ENCODE measurements around the gene ESYT1.

Gene ESYT1

GRCh38 chr12:56082967-56083366 is 45.1 kb upstream of the ESYT1 start:
- Histone ChIP-seq H3K9me3 (ENCODE audit: severe bottlenecking) (no peaks in the 10 kb centered on the region), H3K4me3 (ENCODE audit: severe bottlenecking) (no peak overlapping the region), H3K36me3 (ENCODE audit: low read depth) (peaks cover 5% of the 10 kb centered on the region; the same call in 1 of the 2 replicates), H3K27ac (ENCODE audit: poor library complexity, severe bottlenecking) (no peak overlapping the region), H3K27me3 (ENCODE audit: insufficient read depth, poor library complexity, severe bottlenecking) (no peaks in the 10 kb centered on the region), H3K4me1 (ENCODE audit: insufficient read depth, poor library complexity, severe bottlenecking) (peaks cover 4% of the 10 kb centered on the region)
- DNase-seq (ENCODE audit: low spot score) (no peak), ATAC-seq (ENCODE audit: low read depth) (no peak)
- TF ChIP-seq CTCF (IDR thresholded peaks at IDR 0.05; ENCODE audit: poor library complexity, severe bottlenecking): no peak

- H3K27ac ChIP-seq (ENCODE audit: poor library complexity, severe bottlenecking): no peak overlapping the region
- ATAC-seq (ENCODE audit: low read depth): no peak
- DNase-seq (ENCODE audit: low spot score): no peak
These were observed 43.0 kb upstream of the ESYT1 start for GRCh38 chr12:56084958-56085543.

GRCh38 chr12:56086096-56086495 is 42.0 kb upstream of the ESYT1 start:
- H3K36me3 ChIP-seq (ENCODE audit: low read depth): peaks cover 5% of the 10 kb centered on the region; the same call in 1 of the 2 replicates
- no peak for DNase-seq (ENCODE audit: low spot score)

More at GRCh38 chr12:56084958-56085543, 43.0 kb upstream of the ESYT1 start:
- Histone ChIP-seq H3K9me3 (ENCODE audit: severe bottlenecking) (no peaks in the 10 kb centered on the region), H3K27me3 (ENCODE audit: insufficient read depth, poor library complexity, severe bottlenecking) (no peaks in the 10 kb centered on the region), H3K4me1 (ENCODE audit: insufficient read depth, poor library complexity, severe bottlenecking) (no peaks in the 10 kb centered on the region), H3K4me3 (ENCODE audit: severe bottlenecking) (no peak overlapping the region), H3K36me3 (ENCODE audit: low read depth) (peaks cover 5% of the 10 kb centered on the region; the same call in 1 of the 2 replicates)
- peak; percentile 33 for TF ChIP-seq CTCF (IDR thresholded peaks at IDR 0.05; ENCODE audit: poor library complexity, severe bottlenecking)

GRCh38 chr12:56086608-56087007 is 41.5 kb upstream of the ESYT1 start:
- Histone ChIP-seq H3K4me1 (ENCODE audit: insufficient read depth, poor library complexity, severe bottlenecking) (no peaks in the 10 kb centered on the region), H3K27me3 (ENCODE audit: insufficient read depth, poor library complexity, severe bottlenecking) (no peaks in the 10 kb centered on the region), H3K27ac (ENCODE audit: poor library complexity, severe bottlenecking) (no peak overlapping the region), H3K36me3 (ENCODE audit: low read depth) (peaks cover 5% of the 10 kb centered on the region; the same call in 1 of the 2 replicates), H3K4me3 (ENCODE audit: severe bottlenecking) (no peak overlapping the region), H3K9me3 (ENCODE audit: severe bottlenecking) (no peaks in the 10 kb centered on the region)
- ATAC-seq (ENCODE audit: low read depth): no peak
- TF ChIP-seq CTCF (IDR thresholded peaks at IDR 0.05; ENCODE audit: poor library complexity, severe bottlenecking): no peak
- no peak for DNase-seq (ENCODE audit: low spot score)

More at GRCh38 chr12:56086096-56086495, 42.0 kb upstream of the ESYT1 start:
- no peak overlapping the region for H3K4me3 ChIP-seq (ENCODE audit: severe bottlenecking)
- no peaks in the 10 kb centered on the region for H3K4me1 ChIP-seq (ENCODE audit: insufficient read depth, poor library complexity, severe bottlenecking)
- ATAC-seq (ENCODE audit: low read depth): 0 out of 3 replicates have a peak, but pooled peaks have one; percentile 24
- no peak overlapping the region for H3K27ac ChIP-seq (ENCODE audit: poor library complexity, severe bottlenecking)
- H3K9me3 ChIP-seq (ENCODE audit: severe bottlenecking): no peaks in the 10 kb centered on the region
- TF ChIP-seq CTCF (IDR thresholded peaks at IDR 0.05; ENCODE audit: poor library complexity, severe bottlenecking): no peak
- H3K27me3 ChIP-seq (ENCODE audit: insufficient read depth, poor library complexity, severe bottlenecking): no peaks in the 10 kb centered on the region

GRCh38 chr12:56087220-56087619 is 40.8 kb upstream of the ESYT1 start:
- no peak overlapping the region for H3K27ac ChIP-seq (ENCODE audit: poor library complexity, severe bottlenecking)
- H3K27me3 ChIP-seq (ENCODE audit: insufficient read depth, poor library complexity, severe bottlenecking): no peaks in the 10 kb centered on the region
- DNase-seq (ENCODE audit: low spot score): no peak
- no peak overlapping the region for H3K4me3 ChIP-seq (ENCODE audit: severe bottlenecking)
- TF ChIP-seq CTCF (IDR thresholded peaks at IDR 0.05; ENCODE audit: poor library complexity, severe bottlenecking): no peak
- peaks cover 5% of the 10 kb centered on the region; the same call in 1 of the 2 replicates for H3K36me3 ChIP-seq (ENCODE audit: low read depth)
- no peaks in the 10 kb centered on the region for H3K9me3 ChIP-seq (ENCODE audit: severe bottlenecking)
- no peak for ATAC-seq (ENCODE audit: low read depth)
- H3K4me1 ChIP-seq (ENCODE audit: insufficient read depth, poor library complexity, severe bottlenecking): no peaks in the 10 kb centered on the region

Measured in RWPE2 (cell line).